GM12872 (cell line): ENCODE results near the gene KMT2E.

Experiments used
- CTCF ChIP-seq: IDR thresholded peaks from 3 replicates; pipeline ENCODE4 v1.5.1; 2011; ENCODE audit warnings: low read depth, mild to moderate bottlenecking, low read length, moderate library complexity; ENCODE audit not compliant: insufficient read depth

KMT2E gene

GRCh38 chr7:105132835-105133234 is 118.8 kb downstream of the KMT2E start:
- no peak for TF ChIP-seq CTCF

GRCh38 chr7:105133358-105133757 is 119.4 kb downstream of the KMT2E start:
- no peak for TF ChIP-seq CTCF

GRCh38 chr7:105133986-105134655 is 120.1 kb downstream of the KMT2E start:
- no peak for TF ChIP-seq CTCF

GRCh38 chr7:105136221-105136620 is 122.2 kb downstream of the KMT2E start:
- TF ChIP-seq CTCF = no peak

- no peak for TF ChIP-seq CTCF
Observed at GRCh38 chr7:105137898-105138297, 123.9 kb downstream of the KMT2E start.

- no peak for TF ChIP-seq CTCF
Observed at GRCh38 chr7:105139381-105139780, 125.4 kb downstream of the KMT2E start.

- peak; percentile 59 for TF ChIP-seq CTCF
Observed at GRCh38 chr7:105141068-105141467, 127.1 kb downstream of the KMT2E start.
